Neural cell (in vitro differentiated cells): ENCODE measurements around the gene FAM193B. TPM values are rescaled to one million over a fixed set of nuclear protein-coding genes. Genes with fewer than 3 reads are reported as not detected.

Source experiments
- H2AFZ ChIP-seq: fragments of 200-600, 300-800 bp; sonication (generic), shearing (Covaris generic); 2 replicates; pipeline ENCODE4 v1.6.0; 2014; ENCODE audit warnings: low read depth, mild to moderate bottlenecking, antibody characterized with exemption, low read length, moderate library complexity
- H3F3A ChIP-seq: fragments of 200-600 bp; shearing (Covaris generic); 2 replicates; pipeline ENCODE4 v1.6.1; 2016; ENCODE audit warnings: mild to moderate bottlenecking, moderate library complexity, mixed read lengths, antibody characterized with exemption, low read length; ENCODE audit not compliant: insufficient read depth, poor library complexity, severe bottlenecking
- H3K27ac ChIP-seq: fragments of 200-600, 300-800 bp; sonication (generic), shearing (Covaris generic); 2 replicates; pipeline ENCODE4 v1.5.1; 2014; ENCODE audit warnings: mild to moderate bottlenecking, low read length, moderate library complexity
- H3K27me3 ChIP-seq: fragments of 300-800, 200-600 bp; sonication (generic), shearing (Covaris generic); 2 replicates; pipeline ENCODE4 v1.6.0; 2014; ENCODE audit warnings: mild to moderate bottlenecking, low read depth, low read length, moderate library complexity; ENCODE audit not compliant: insufficient read depth
- H3K36me3 ChIP-seq: fragments of 300-800, 200-600 bp; sonication (generic), shearing (Covaris generic); 2 replicates; pipeline ENCODE4 v1.5.1; 2014; ENCODE audit warnings: mild to moderate bottlenecking, antibody characterized with exemption, low read length, moderate library complexity; ENCODE audit not compliant: insufficient read depth
- H3K4me2 ChIP-seq: fragments of 300-800, 200-600 bp; sonication (generic), shearing (Covaris generic); 2 replicates; pipeline ENCODE4 v1.6.0; 2014; ENCODE audit warnings: mild to moderate bottlenecking, low read length
- H3K4me3 ChIP-seq: fragments of 300-800, 200-600 bp; sonication (generic), shearing (Covaris generic); 2 replicates; pipeline ENCODE4 v1.5.1; 2014; ENCODE audit warnings: mild to moderate bottlenecking, low read length, moderate library complexity
- H3K79me2 ChIP-seq: fragments of 200-600 bp; shearing (Covaris generic); replicated peaks from 2 replicates; pipeline ENCODE4 v1.6.0; 2014; ENCODE audit warnings: mild to moderate bottlenecking, low read length, moderate library complexity; ENCODE audit not compliant: insufficient read depth
- H3K9ac ChIP-seq: fragments of 300-800, 200-600 bp; sonication (generic), shearing (Covaris generic); 2 replicates; pipeline ENCODE4 v1.6.1; 2016; ENCODE audit warnings: mild to moderate bottlenecking, low read length, mixed read lengths
- H3K9me2 ChIP-seq: fragments of 200-600 bp; shearing (Covaris generic); 2 replicates; pipeline ENCODE4 v1.6.1; 2016; ENCODE audit warnings: mild to moderate bottlenecking, low read length, mixed read lengths; ENCODE audit not compliant: insufficient read depth
- H3K9me3 ChIP-seq: fragments of 200-600, 300-800 bp; sonication (generic), shearing (Covaris generic); 2 replicates; pipeline ENCODE4 v1.6.1; 2016; ENCODE audit warnings: mild to moderate bottlenecking, mixed run types, low read length, moderate library complexity, mixed read lengths
- H4K20me1 ChIP-seq: fragments of 200-600 bp; shearing (Covaris generic); 2 replicates; pipeline ENCODE4 v1.6.1; 2016; ENCODE audit warnings: mild to moderate bottlenecking, mixed run types; ENCODE audit not compliant: insufficient read depth
- CTCF ChIP-seq: fragments of 450-650 bp; IDR thresholded peaks from 2 replicates; pipeline ENCODE4 v1.5.1; 2014; ENCODE audit warnings: antibody characterized with exemption, mild to moderate bottlenecking, moderate library complexity; ENCODE audit not compliant: poor library complexity, severe bottlenecking
- EP300 ChIP-seq: fragments of 450-650 bp; conservative IDR thresholded peaks from 2 replicates; pipeline ENCODE4 v1.6.1; 2014; ENCODE audit warnings: antibody characterized with exemption, mild to moderate bottlenecking, moderate library complexity; ENCODE audit not compliant: poor library complexity, severe bottlenecking
- EZH2 ChIP-seq: fragments of 200-600, 300-800 bp; shearing (Covaris generic), sonication (generic); IDR thresholded peaks from 2 replicates; pipeline ENCODE4 v1.6.1; 2014; ENCODE audit warnings: antibody characterized with exemption, low read length, borderline replicate concordance, mild to moderate bottlenecking; ENCODE audit not compliant: insufficient read depth, poor library complexity, severe bottlenecking
- MXI1 ChIP-seq: fragments of 450-650 bp; conservative IDR thresholded peaks from 2 replicates; pipeline ENCODE4 v1.6.1; 2014; ENCODE audit warnings: antibody characterized with exemption, mild to moderate bottlenecking; ENCODE audit not compliant: poor library complexity, severe bottlenecking
- POLR2AphosphoS5 ChIP-seq: IDR thresholded peaks from 2 replicates; pipeline ENCODE4 v1.6.1; 2012
- RAD21 ChIP-seq: fragments of 450-650 bp; conservative IDR thresholded peaks from 2 replicates; pipeline ENCODE4 v1.6.1; 2014; ENCODE audit warnings: antibody characterized with exemption, mild to moderate bottlenecking, moderate library complexity
- REST ChIP-seq: IDR thresholded peaks from 2 replicates; pipeline ENCODE4 v1.6.1; 2012; ENCODE audit warnings: borderline replicate concordance
- SMC3 ChIP-seq: fragments of 450-650 bp; conservative IDR thresholded peaks from 2 replicates; pipeline ENCODE4 v1.6.1; 2014; ENCODE audit warnings: antibody characterized with exemption, mild to moderate bottlenecking, moderate library complexity; ENCODE audit not compliant: poor library complexity
- TAF1 ChIP-seq: IDR thresholded peaks from 2 replicates; pipeline ENCODE4 v1.6.1; 2012; ENCODE audit warnings: low read depth
- polyA plus RNA-seq: library from polyadenylated mRNA; depleted of rRNA; stranded (reverse); fragments of >200 nt; gene quantifications from 2 replicates; pipeline ENCODE4 v1.2.3, GENCODE V29; 2014

FAM193B gene
- polyA plus RNA-seq, 1 donor from 2014 or later: 79.2 TPM

GRCh38 chr5:177512736-177513380 is 41.5 kb downstream of the FAM193B start:
- Histone ChIP-seq H3K4me3 (no peak overlapping the region), H3F3A (no peaks in the 10 kb centered on the region), H3K27ac (no peak overlapping the region), H3K9me3 (no peaks in the 10 kb centered on the region), H2AFZ (no peak overlapping the region), H4K20me1 (no peaks in the 10 kb centered on the region), H3K36me3 (peaks cover 4% of the 10 kb centered on the region), H3K27me3 (no peaks in the 10 kb centered on the region), H3K9ac (no peak overlapping the region), H3K9me2 (no peaks in the 10 kb centered on the region), H3K79me2 (peaks cover 11% of the 10 kb centered on the region), H3K4me2 (no peak overlapping the region)
- TF ChIP-seq CTCF: no peak
- no peak for TF ChIP-seq EP300
- TF ChIP-seq POLR2AphosphoS5: no peak
- no peak for TF ChIP-seq MXI1
- no peak for TF ChIP-seq REST
- no peak for TF ChIP-seq EZH2
- no peak for TF ChIP-seq SMC3
- no peak for TF ChIP-seq TAF1

- H3K4me3 ChIP-seq: no peak overlapping the region
- H3K36me3 ChIP-seq: peaks cover 4% of the 10 kb centered on the region
- H3K27me3 ChIP-seq: no peaks in the 10 kb centered on the region
- TF ChIP-seq POLR2AphosphoS5 (no peak), MXI1 (no peak), EP300 (no peak), RAD21 (no peak), REST (no peak), TAF1 (no peak), SMC3 (no peak), EZH2 (no peak)
- H3K4me2 ChIP-seq: no peak overlapping the region
- no peak overlapping the region for H3K9ac ChIP-seq
- peaks cover 11% of the 10 kb centered on the region for H3K79me2 ChIP-seq
- H2AFZ ChIP-seq: no peak overlapping the region
- no peaks in the 10 kb centered on the region for H4K20me1 ChIP-seq
- H3K9me3 ChIP-seq: no peaks in the 10 kb centered on the region
- H3K27ac ChIP-seq: no peak overlapping the region
- no peaks in the 10 kb centered on the region for H3K9me2 ChIP-seq
- no peaks in the 10 kb centered on the region for H3F3A ChIP-seq
Measured at GRCh38 chr5:177511796-177512675, 42.3 kb downstream of the FAM193B start.
